ENCODE measurements around the gene MICAL3.

MICAL3 gene

DNA sequence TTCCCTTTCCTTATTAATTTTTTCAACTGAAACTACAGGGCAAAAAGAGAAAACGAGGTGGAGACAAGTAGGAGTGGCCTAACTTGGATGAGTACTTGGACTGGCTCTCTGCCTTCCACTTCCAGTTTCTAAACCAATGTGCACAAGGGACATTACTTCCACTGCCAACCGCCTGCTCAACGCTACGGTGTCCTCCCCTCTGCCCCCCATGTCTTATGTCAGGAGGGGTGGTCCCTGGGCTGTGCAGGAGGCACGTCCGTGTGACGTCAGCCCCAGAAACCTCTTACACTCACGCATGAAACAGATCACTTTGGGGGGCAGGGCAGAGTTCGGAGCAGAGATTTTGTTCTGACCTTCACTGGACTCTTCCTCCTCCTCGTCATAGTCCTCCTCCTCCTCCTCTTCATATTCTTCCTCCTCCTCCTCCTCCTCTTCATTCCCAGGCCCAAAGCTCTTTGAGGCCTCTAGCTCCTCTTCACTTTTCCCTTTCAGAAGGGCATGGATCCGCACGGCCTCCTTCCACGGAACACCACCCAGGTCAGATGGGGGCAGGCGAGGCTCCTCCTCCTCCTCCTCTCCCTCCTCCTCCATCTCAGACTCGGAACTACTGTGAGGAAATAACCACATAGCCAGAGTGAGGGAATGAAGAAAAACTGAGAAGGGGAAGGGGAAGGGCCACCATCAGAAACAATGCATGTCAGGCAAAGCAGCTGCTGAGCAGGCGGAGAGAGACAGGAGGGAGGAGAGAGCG, 192.7 kb downstream of the MICAL3 start:
- no peak for DNase-seq

DNA sequence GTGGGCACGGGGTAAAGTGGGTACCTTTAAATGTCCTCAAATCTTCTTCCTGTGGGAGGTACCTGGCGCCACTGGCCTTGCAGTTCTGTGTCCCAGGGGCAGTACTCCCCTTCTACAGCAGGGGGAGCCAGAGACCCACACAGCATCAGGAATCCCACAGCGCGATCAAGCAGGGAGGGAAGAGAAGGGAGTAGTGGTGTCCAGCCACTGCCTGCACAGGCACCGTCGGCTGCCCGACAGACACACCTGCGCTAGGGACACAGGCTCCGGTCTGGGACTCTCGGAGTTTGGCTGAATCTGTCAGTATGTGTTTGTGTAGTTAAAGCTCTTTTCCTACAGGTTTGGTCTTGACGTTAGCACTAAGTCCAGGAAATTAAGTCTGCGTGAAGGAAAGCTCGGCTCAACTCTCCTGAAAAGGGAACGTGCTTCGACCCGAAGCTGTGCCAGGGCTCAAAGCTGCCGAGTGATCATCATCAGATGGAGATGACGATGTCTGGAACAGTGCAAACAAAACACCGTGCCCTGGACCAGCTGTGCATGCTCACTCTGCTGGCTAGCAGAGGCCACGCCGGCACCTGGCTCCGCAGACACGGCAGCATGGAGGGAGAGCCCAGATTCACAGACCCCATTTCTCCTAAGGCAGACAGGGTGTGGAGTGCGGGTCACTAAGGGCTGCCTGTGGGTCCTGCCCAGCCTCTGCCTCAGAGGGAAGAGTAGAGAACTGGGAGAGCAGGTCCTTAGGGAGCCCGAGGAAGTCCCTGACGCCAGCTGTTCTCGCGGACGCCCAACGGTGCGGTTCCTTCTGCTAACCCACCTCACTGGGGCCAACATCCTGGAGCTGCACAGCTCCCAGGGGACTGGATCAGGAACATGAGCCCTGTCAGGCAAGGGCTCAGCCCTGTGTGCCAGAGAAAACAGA, 194.1 kb downstream of the MICAL3 start:
- peak; percentile 85 for DNase-seq

DNA sequence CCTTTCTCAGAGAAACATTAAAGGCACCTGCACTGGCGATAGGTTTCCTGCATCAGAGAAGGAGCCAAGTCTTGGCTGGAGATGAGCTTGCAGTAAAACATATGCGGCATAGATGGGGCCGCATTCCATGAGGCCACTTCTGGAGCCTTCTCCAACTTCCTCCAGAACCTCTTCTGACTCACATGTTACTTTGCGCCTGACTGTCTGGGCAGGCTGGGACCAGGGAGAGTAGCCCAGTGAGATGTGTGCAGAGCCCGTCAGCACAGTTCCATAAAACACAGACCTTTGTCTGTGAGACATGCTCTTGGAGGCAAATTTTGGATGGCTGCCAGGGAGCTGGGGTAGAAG, 194.7 kb downstream of the MICAL3 start:
- DNase-seq, result no peak

DNA sequence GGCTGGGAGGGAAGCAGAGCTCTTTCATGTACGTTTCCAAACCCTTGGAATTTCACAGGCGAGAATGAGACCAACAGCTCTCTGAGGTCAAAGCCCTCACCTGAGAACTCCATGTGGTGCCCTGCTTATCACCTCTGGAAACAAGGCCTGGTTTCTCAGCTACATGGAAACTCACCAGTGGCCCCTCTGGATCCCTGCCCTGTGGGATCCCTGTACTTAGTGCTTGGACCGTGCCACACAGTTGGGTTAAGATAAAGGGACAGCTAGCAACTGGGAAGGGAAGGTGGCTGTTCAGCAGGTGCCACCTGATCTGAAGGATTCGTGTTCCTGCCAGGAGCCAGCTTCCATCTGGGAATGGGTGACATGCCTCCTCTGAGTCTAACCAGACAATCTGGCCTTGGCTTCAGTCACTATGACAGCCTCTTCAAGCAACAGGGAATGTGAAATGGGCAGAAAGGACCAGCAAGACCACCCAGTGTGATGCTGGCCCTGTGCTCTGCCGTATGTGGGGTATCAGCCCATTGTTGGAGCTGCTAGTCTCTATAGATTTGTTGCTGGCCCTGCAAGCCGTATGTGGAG, 195.8 kb downstream of the MICAL3 start:
- no peak for DNase-seq

DNA sequence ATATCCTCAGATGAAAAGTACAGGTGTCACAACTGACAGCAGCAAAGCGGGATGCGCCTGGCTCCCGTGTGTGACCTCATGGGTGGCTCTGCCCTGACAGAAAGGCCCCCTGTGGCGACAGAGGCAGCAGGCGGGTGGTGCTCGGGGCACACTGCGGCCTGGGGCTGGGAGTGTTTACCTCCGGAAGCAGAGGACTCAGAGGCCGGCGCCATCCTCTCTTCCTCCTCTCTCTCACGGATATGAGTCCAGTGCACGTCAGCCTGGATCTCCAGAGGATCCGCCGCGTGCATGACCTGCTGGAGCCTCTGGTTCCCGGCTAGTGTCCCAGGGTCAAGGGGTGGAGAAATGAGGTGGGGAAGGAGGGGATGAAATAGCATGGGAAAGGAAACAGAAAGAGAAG, 196.9 kb downstream of the MICAL3 start:
- DNase-seq, result no peak

DNA sequence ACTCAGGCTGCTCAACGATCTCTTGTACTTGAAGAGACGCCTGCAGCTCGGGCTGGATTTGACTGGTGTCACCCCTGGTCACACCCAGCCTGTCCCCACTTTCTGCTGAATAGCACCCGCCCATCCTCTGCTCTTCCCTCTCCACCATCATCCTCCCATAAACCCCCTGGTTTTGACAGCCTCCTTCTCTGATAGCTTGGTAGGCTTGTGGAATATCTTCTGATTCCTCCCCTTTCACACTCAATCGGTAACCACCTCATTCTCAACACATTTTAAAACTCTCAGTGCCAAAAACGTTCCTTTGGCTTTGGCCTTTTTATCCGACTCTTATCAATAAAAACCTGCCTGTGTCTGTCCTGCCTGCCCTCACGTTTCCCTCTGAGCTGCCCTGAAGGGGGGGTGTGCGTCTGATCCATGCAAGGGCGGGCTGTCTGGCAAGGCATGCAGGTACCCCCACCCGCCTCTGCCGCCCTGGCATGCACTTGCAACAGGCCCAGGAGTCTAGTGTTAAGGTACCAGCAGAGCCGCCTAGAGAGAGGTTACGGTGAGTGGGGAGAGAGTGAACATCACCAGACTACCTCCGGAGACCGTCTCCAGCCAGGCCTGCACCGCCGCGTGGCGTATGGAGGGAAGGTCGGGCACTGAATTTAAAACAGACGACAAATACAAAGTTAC, 198.3 kb downstream of the MICAL3 start:
- no peak for DNase-seq

DNA sequence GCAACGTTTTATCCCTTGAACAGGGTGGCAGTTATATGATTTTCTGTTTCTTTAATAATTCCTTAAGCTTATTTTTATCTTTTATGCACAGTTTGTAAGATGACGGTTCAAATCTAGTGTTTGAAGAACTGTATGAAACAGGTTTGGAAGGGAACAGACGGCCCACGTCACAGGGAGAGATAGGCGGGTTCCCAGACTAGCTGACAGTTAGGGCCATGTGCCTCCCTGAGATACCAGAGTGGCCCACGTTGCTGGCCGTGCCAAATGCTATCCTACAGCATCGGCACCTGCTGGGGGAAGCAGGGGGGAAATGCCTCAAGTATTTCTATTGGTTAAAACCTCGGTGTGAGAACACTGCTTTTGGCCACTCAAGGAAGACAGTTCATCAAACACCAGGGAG, 199.9 kb downstream of the MICAL3 start:
- DNase-seq, result no peak

DNA sequence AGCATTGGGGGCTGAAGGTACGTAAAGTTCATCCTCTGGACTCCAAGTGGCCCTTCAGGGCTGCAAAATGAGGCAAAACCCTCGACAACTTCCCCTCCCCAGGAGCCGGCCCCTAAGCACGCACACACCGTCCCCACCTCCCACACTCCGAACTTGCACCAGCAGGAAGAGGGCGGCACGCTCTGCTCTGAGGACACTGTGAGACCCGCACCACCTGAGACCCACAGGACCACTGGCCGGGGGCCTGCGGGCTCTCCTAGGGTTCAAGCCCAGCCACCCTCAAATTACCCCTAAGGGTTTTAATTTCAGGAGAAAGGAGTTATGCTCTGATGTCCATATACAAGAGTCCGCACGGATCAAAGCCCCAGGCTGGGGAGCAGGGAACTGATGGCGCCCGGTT, 200.4 kb downstream of the MICAL3 start:
- no peak for DNase-seq

DNA sequence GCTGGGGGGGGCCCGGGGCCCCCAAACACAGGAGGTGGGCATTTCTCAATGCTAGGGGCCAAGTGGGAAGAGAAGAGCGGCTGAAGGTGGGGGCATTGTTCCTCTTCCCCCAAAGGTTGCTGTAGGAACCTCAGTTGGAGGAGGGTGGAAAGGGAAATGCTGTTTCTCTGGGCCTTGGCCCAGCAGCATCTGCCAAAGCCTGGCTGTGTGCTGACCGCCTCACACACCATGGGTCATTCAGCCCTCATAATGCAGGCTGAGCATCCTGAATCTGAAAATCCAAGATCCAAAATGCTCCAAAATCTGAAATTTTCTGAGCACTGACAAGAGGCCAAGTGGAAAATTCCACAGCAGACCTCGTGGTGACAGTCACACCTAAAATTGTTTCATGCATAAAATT, 201.1 kb downstream of the MICAL3 start:
- no peak for DNase-seq

DNA sequence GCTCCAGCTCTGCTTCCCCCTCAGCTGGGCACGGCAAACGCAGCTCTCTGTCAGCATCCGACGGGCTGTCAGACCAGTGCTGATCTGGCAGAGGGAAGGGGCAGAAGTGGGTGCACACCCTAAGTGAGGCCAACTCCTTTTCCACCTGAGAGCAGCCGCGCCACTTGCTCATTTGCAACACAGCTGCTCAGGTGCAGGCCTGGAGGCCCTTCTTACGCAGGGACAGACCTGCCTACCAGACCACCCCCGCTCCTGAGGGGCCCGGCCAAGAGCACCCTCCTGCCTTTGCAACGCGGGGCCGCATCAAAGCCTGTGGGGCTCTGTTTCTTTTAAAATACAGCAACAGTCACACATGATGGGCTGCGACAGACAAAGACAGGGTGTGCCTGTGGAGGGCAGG, 202.3 kb downstream of the MICAL3 start:
- DNase-seq, result no peak

DNA sequence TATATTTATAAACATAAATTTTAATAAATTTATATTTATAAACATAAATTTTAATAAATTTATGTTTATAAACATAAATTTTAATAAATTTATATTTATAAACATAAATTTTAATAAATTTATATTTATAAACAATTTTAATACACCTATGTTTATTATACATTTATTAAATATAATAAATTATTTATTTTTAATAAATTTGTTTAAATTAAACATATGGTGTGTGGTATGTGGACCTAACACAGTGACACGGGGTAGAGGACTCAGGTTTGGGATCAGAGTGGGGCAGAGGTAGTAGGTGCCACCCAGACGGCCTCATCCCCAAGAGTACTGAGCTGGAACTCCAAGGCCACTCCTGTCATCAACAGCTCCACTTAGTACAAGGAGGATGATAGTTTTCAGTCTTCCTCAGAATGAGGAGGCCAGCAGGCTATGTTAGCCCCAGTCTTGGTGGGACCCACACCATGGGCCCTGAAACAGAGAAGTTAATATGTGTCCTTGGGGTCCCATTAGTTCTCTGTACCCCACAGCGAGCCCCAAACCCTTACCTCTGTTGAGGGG, 203.4 kb downstream of the MICAL3 start:
- DNase-seq, result no peak

DNA sequence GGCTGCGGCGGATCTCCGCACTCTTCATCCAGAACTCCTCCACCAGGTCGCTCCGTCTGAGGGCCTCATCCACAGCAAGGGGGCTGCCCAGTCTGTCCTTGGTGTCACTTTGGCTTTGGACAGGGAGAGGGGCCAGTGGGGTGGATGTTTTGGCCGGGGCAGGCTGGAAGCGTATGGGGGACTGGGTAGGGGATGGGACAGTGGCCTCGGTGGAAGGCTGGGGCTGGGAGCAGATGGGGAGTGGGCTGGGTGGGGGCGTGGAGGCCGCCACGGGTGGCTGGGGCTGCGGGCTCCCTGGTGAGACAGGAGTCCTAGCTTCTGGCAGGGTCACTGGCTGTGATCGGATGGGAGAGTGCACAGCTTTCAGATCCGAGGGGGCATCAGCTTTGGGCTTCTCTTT, 205.7 kb downstream of the MICAL3 start:
- DNase-seq, result no peak

DNA sequence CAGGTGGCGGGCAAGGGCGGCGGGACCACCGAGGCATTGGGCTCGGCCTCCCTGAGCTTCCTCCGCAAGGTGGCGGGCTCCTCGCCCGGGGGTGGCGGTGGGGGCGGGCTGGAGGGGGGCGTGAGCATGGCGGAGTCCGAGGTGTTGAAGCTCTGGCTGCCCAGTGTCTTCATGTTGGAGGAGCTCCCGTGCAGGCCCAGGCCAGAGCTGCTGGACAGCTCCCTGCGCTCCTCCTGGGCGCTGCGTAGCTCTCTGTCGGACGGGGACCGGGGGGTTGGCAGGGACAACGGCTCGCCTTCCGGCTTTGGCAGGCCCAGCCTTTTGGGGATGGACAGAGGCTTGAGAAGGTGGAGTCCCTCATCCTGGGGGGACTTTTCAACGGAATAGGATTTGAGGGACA, 206.2 kb downstream of the MICAL3 start:
- no peak for DNase-seq

DNA sequence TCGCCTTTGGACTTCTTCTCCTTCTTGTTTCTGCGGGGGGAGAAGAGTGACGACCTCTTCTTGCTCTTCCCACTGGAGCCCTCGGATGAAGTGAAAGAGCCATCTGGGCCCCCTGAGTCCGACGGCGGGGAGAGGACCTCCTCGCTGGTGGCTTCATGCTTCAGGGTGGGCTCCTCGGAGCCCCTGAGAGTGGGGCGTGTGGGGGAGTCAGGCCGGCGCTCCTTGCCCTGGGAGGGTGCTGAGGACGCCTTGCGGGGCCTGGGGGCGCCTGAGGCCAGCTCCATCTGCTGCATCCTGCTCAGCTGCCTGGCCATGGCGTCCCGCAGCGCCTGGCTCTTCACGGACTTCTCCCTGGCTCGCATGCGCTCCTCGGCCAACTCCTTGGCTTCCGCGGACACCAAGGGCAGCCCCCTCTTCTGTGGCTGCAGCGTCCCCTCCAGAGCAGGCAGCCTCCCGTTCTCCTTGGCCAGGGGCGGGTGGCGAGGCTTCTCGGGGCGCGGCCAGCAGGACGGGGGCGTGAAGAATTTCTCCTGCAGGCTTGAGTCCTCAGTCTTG, 206.8 kb downstream of the MICAL3 start:
- no peak for DNase-seq

DNA sequence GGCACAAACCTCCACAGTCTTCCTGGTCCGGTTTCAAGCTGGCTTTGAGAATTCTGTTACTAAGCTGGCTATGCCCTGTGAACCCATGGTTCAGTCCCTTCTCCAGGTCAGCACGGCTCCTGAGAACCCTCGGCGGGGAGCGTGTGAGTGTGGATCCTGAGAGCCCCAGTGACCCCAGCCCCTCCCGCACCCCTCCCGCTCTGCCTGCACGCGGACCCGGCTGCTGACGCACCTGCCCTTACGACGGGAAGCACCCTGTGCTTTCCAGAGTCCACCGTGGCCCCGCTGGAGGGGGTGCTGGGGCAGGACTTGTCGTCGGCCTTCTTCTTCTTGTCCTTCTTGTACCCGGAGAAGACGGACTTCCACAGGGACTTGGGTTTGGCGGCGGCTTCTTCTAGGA, 207.3 kb downstream of the MICAL3 start:
- DNase-seq, result no peak

DNA sequence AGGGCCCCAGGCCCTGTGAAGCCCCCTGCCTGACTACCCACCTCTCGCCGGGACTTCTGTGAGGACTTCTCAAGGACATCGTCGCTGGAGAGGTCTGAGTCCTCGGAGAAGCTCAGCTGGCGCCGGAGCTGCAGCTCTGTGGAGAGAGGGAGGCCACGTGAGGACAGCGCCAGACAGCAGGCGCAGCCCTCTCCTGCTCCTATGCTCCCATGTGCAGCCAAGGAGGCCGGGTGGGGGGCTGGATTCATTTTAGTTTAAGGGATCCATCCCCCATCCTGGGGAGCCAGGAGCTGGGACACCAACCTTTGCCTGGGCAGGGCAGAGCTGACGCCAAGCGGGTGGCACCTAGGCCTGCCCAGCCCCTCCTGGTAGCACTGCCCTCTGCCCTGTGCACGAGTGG, 207.7 kb downstream of the MICAL3 start:
- no peak for DNase-seq

DNA sequence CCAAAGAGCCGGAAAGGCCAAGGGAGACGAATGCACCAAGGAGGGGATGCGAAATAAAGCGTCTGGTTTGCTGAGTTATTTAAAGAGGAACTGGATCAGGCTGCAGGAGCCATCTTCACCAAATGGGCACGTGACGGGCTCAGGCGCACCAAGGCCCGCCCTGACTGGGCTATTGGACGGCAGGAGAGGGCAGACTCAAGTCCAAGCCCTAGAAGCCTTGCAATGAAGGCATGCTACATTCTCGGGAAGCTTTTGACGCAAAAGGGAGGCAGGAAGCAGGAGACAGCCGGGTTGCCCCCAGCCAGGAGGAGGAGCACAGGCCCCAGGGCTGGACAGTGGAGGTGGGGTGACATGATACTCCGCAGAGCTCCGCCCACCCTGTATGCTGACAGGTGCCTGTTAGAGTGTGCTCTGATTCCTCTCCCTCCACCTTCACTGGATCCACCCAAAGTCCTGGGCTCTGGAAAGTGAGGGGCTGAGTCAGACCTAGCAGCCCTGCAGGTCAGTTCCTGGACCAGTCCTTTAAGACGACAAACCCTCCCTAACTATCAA, 208.6 kb downstream of the MICAL3 start:
- no peak for DNase-seq

DNA sequence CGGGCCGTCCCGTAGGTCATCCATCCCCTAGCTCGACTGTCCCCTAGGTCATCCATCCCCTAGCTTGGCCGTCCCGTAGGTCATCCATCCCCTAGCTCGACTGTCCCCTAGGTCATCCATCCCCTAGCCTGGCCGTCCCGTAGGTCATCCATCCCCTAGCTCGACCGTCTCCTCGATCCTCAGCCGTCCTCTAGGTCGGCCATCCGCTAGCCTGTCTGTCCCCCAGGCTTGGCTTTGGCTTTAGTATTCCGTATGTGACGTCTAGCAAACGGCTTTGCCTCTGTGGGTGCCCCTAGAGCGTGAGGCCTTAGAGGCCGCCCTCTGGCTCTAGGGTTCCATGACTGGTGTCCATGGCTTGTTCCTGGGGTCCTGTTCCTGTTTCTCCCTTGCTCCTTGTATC, 209.5 kb downstream of the MICAL3 start:
- no peak for DNase-seq

DNA sequence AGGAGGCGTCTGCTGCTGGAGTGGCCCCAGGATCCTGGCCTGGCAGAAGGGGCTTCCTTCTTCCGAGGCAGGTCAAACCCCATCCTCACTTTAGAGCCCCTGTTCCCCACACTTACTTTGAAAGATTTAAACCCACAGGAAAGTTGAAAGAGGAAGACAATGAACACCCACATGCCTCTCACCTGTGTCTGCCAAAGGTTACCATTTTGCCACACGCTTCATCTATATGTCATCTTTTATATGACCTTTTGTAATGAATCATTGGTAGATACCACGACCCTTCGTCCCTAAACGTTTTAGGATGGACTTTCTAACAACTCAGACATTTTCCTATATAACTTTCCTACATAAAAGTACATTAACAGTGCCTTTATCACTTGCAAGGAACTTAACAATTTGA, 210.3 kb downstream of the MICAL3 start:
- DNase-seq, result no peak

DNA sequence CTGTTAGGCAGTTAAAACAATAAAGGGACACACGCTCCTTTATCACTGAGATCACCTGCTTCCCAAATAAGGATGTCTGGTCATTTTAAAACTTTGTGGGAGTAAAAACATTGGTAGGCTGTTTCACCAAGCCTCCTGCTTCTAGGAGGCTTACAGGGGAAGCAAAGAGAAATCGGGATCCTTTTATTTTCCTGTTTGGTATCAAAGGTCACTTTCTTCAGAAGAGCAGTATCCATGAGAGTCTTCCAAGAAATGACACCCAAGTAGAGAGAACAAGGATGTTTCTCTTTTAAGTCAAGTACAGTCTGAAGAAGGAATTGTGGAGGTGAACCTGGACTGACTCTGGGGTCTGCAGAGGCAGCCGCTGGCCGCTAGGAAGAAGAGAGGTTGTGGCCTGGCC, 213.2 kb downstream of the MICAL3 start:
- DNase-seq, result no peak

DNA sequence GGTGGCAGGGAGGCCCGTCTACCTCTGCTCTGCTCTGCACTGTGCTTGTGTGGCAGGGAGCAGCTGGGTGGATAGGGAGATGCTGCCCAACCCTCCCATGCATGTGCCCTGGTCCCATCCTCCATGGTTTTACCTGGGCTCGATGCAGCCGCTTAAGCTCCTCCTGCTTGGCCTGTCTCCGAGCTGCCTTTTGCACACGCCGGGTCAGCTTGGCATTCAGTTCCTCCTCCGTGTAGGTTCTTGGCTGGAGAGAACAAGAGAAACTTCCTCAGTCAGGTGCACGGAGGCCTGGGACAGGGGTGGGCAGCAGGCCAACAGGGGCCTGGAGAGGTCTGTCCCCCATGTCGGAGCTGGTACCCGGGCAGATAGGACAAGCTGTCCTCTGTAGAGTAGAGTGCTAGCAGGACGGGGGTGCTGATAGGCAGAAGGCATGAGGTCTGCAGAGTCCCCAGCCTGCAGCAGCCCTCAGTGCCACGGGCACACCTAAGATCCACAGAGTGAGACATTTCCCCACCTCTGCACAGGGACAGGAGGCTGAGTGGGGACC, 213.7 kb downstream of the MICAL3 start:
- no peak for DNase-seq

DNA sequence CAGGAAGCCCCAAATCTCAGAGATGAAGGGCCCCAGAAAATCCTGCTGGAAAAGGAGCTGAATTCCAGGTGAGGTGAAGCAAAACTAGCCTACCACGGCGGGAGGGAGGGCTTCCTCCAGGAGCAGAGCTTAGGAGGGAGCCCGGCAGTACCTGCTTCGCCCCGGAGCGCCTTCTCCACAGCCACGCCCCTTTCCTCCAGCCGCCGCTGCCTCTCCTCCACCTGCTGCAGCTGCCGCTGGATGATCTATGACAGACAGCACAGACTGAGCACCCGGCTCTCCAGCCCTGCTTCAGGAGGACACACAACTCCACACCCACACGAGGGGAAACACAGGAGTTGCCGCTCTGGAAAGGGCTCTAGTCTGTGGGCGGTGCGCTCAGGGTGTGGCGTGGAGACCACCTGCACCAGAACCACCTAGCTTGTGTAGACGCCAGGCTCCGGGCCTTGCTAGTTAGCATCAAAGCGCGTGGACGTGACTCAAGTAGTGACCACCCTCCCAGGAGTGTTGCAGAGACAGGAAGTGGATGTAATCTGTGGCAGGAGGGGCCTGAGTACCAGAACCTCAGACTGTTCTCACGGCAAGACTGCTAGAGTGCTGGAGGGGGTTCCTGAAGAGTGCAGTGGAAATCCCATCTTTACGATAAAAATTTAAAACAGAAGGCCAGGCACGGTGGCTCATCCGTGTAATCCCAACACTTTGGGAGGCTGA, 215.5 kb downstream of the MICAL3 start:
- DNase-seq, result no peak

Measured in CD4-positive, alpha-beta T cell treated with Interleukin-12 subunit alpha and Interleukin-12 subunit beta, for 1 hour (primary cell).